Endodermal cell (in vitro differentiated cells): ENCODE measurements around the gene KCNH3. TPM values are rescaled to one million over a fixed set of nuclear protein-coding genes. Genes with fewer than 3 reads are reported as not detected.

ENCODE experiments used
- DNase-seq: peaks from one replicate; pipeline ENCODE4 v3.0.0-alpha.2; 2017
- H3K27ac ChIP-seq: 2 replicates; pipeline ENCODE4 v1.5.1; 2013; ENCODE audit warnings: mild to moderate bottlenecking, low read depth, low read length, moderate library complexity
- H3K27me3 ChIP-seq: 2 replicates; pipeline ENCODE4 v1.6.1; 2013; ENCODE audit warnings: mild to moderate bottlenecking, low read length, moderate library complexity; ENCODE audit not compliant: insufficient read depth, control insufficient read depth, poor library complexity, severe bottlenecking
- H3K36me3 ChIP-seq: 2 replicates; pipeline ENCODE4 v1.7.0; 2013; ENCODE audit warnings: mild to moderate bottlenecking, low read length, moderate library complexity; ENCODE audit not compliant: control insufficient read depth, insufficient read depth
- H3K4me1 ChIP-seq: one replicate; pipeline ENCODE4 v1.7.0; 2013; ENCODE audit warnings: low read length; ENCODE audit not compliant: control insufficient read depth, insufficient read depth
- H3K4me3 ChIP-seq: 2 replicates; pipeline ENCODE4 v1.5.1; 2013; ENCODE audit warnings: mild to moderate bottlenecking, low read length, moderate library complexity
- H3K9ac ChIP-seq: 2 replicates; pipeline ENCODE4 v1.6.1; 2013; ENCODE audit warnings: mild to moderate bottlenecking, low read length, moderate library complexity; ENCODE audit not compliant: poor library complexity, severe bottlenecking; ENCODE audit errors: extremely low read depth
- H3K9me3 ChIP-seq: 2 replicates; pipeline ENCODE4 v1.6.1; 2013; ENCODE audit warnings: mild to moderate bottlenecking, low read length, moderate library complexity; ENCODE audit not compliant: control insufficient read depth
- H3K27ac Mint-ChIP-seq: 2 replicates; pipeline ENCODE4 v1.8.0; 2020; ENCODE audit warnings: mixed read lengths
- H3K27me3 Mint-ChIP-seq: 2 replicates; pipeline ENCODE4 v1.8.0; 2021; ENCODE audit warnings: mild to moderate bottlenecking, mixed read lengths; ENCODE audit not compliant: insufficient read depth
- H3K36me3 Mint-ChIP-seq: 2 replicates; pipeline ENCODE4 v1.8.0; 2020; ENCODE audit warnings: low read depth, mixed read lengths
- H3K4me1 Mint-ChIP-seq: 2 replicates; pipeline ENCODE4 v1.8.0; 2020; ENCODE audit warnings: mixed read lengths
- H3K4me3 Mint-ChIP-seq: 2 replicates; pipeline ENCODE4 v1.8.0; 2020; ENCODE audit warnings: mild to moderate bottlenecking, moderate library complexity, mixed read lengths
- H3K9me3 Mint-ChIP-seq: 2 replicates; pipeline ENCODE4 v1.8.0; 2020; ENCODE audit warnings: mild to moderate bottlenecking, mixed read lengths
- CTCF ChIP-seq: fragments of 200-600 bp; sonication (generic); conservative IDR thresholded peaks from 2 replicates; pipeline ENCODE4 v1.5.0; 2021; ENCODE audit warnings: antibody characterized with exemption, mild to moderate bottlenecking
- WGBS, 2 experiments: methylation state at CpG; one replicate each; pipeline versions ENCODE4 v1.1.5 to v1.1.7; 2013; ENCODE audit warnings: missing lambda C conversion rate in 2 of 2, mixed read lengths in 1 of 2; ENCODE audit not compliant: insufficient coverage in 1 of 2, insufficient read length in 1 of 2; 5-methylcytosine and 5-hydroxymethylcytosine counted together
- total RNA-seq, 2 donors: library from RNA; stranded (reverse); fragmentation: NEBNext Ultra II Directional in 1 of 2; extraction: Animal tissue kit (Norgen Biotek cat#: 25700) in 1 of 2; gene quantifications; 2 replicates in 1 of 2; 3 replicates in 1 of 2; pipeline ENCODE4 v1.2.1, GENCODE V29; 2021

The KCNH3 gene
- total RNA-seq, 2 donors from 2014 or later, result 1.00 to 1.5 TPM

GRCh38 chr12:49550693-49551252 is 11.9 kb downstream of the KCNH3 start:
- Mint-ChIP-seq H3K4me1 (peaks cover 24% of the 10 kb centered on the region), H3K4me3 (no peak overlapping the region), H3K27me3 (peaks cover 62% of the 10 kb centered on the region), H3K27ac (peak overlapping the region; percentile 77), H3K9me3 (no peaks in the 10 kb centered on the region), H3K36me3 (no peaks in the 10 kb centered on the region)
- no peak overlapping the region for H3K27ac ChIP-seq
- H3K9me3 ChIP-seq, result no peaks in the 10 kb centered on the region
- H3K27me3 ChIP-seq, result peaks cover 35% of the 10 kb centered on the region
- no peak overlapping the region for H3K4me3 ChIP-seq
- 69 to 74% methylated on average over 6 of the region's 6 CpGs for WGBS, 2 experiments
- no peak for TF ChIP-seq CTCF
- no peaks in the 10 kb centered on the region for H3K36me3 ChIP-seq
- no peak overlapping the region for H3K9ac ChIP-seq
- DNase-seq, result peak; percentile 71
- H3K4me1 ChIP-seq, result peaks cover 7% of the 10 kb centered on the region

- Mint-ChIP-seq H3K4me3 (no peak overlapping the region), H3K27ac (no peak overlapping the region), H3K9me3 (no peaks in the 10 kb centered on the region), H3K36me3 (no peaks in the 10 kb centered on the region), H3K4me1 (peaks cover 24% of the 10 kb centered on the region), H3K27me3 (peaks cover 50% of the 10 kb centered on the region)
- DNase-seq, result no peak
- Histone ChIP-seq H3K9me3 (no peaks in the 10 kb centered on the region), H3K27ac (no peak overlapping the region), H3K9ac (no peak overlapping the region), H3K27me3 (peaks cover 25% of the 10 kb centered on the region), H3K4me3 (no peak overlapping the region), H3K36me3 (peaks cover 9% of the 10 kb centered on the region), H3K4me1 (peaks cover 7% of the 10 kb centered on the region)
- WGBS, 2 experiments, result 93 to 96% methylated on average over 6 to 7 of the region's 7 CpGs
- no peak for TF ChIP-seq CTCF
These were observed 13.2 kb downstream of the KCNH3 start for GRCh38 chr12:49552014-49552413.

GRCh38 chr12:49552425-49552824 is 13.6 kb downstream of the KCNH3 start:
- Mint-ChIP-seq H3K27me3 (peaks cover 46% of the 10 kb centered on the region), H3K4me1 (peaks cover 24% of the 10 kb centered on the region), H3K4me3 (no peak overlapping the region), H3K9me3 (no peaks in the 10 kb centered on the region), H3K36me3 (no peaks in the 10 kb centered on the region), H3K27ac (no peak overlapping the region)
- no peak for TF ChIP-seq CTCF
- Histone ChIP-seq H3K27ac (no peak overlapping the region), H3K4me1 (peaks cover 7% of the 10 kb centered on the region), H3K27me3 (peaks cover 21% of the 10 kb centered on the region), H3K9me3 (no peaks in the 10 kb centered on the region), H3K36me3 (peaks cover 13% of the 10 kb centered on the region), H3K9ac (no peak overlapping the region), H3K4me3 (no peak overlapping the region)
- 88% methylated on average over 9 of the region's 9 CpGs for WGBS, 2 experiments
- no peak for DNase-seq
